Astrocyte (in vitro differentiated cells and primary cell): ENCODE results near the gene OR52N2.

Source experiments
- EZH2 ChIP-seq: IDR thresholded peaks from 2 replicates; pipeline ENCODE4 v1.6.1; 2012; ENCODE audit warnings: mild to moderate bottlenecking, low read length, inconsistent platforms; ENCODE audit not compliant: insufficient read depth
- TF ChIP-seq, protein P1 (sequence below): IDR thresholded peaks from 2 replicates; pipeline ENCODE4 v1.5.1; 2011; ENCODE audit warnings: low read depth, mild to moderate bottlenecking, inconsistent platforms, low read length, moderate library complexity; ENCODE audit not compliant: insufficient read depth

DNA sequence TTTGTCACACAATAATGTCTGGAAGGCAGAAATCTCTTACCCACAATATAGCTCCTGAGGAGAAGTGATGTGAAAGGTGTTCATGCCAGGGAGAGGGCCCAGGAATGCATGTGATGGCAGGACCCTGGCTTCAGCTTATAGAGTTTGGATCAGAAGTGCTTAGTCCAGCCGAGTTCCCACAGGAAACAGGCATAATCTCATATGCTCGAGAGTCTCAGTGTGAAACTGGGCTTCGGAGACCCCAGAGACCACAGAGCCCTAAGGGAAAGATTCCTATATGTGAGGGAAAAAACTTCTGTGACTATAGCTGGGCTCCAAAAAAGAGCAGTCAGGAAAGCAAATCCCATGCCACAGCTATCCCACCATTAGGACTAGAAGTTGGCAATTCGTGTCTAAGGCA is 25.5 kb upstream of the OR52N2 start, which contains the start of gene OR52N5:
- TF ChIP-seq, protein P1, sequence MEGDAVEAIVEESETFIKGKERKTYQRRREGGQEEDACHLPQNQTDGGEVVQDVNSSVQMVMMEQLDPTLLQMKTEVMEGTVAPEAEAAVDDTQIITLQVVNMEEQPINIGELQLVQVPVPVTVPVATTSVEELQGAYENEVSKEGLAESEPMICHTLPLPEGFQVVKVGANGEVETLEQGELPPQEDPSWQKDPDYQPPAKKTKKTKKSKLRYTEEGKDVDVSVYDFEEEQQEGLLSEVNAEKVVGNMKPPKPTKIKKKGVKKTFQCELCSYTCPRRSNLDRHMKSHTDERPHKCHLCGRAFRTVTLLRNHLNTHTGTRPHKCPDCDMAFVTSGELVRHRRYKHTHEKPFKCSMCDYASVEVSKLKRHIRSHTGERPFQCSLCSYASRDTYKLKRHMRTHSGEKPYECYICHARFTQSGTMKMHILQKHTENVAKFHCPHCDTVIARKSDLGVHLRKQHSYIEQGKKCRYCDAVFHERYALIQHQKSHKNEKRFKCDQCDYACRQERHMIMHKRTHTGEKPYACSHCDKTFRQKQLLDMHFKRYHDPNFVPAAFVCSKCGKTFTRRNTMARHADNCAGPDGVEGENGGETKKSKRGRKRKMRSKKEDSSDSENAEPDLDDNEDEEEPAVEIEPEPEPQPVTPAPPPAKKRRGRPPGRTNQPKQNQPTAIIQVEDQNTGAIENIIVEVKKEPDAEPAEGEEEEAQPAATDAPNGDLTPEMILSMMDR, result no peak
- TF ChIP-seq EZH2, result no peak
